Gastrocnemius medialis (tissue), 4 donors: Measurements from ENCODE around the gene DOCK7. TPM values are rescaled to one million over a fixed set of nuclear protein-coding genes. Genes with fewer than 3 reads are reported as not detected.

ENCODE experiments used
- ATAC-seq, 2 donors: fragments of 150-250 bp; one replicate each; pipeline ENCODE4 v1.9.1; 2016
- DNase-seq, 2 donors: peaks; one replicate each; pipeline ENCODE4 v3.0.0-alpha.2; 2019
- H3K27ac ChIP-seq, 4 donors: fragments of 200-600 bp; sonication (generic); 1 replicate in 1 of 4; 2 replicates in 3 of 4; pipeline ENCODE4 v1.5.1; 2016 to 2018; ENCODE audit warnings: mild to moderate bottlenecking in 2 of 4, moderate library complexity in 1 of 4
- H3K27me3 ChIP-seq, 3 donors: fragments of 200-600 bp; sonication (generic) in 2 of 3; 1 replicate in 1 of 3; 2 replicates in 2 of 3; pipeline versions ENCODE4 v1.5.1 to v1.6.0; 2016 to 2019; ENCODE audit warnings: mild to moderate bottlenecking in 1 of 3, moderate library complexity in 1 of 3
- H3K36me3 ChIP-seq, 2 donors: fragments of 200-600 bp; sonication (generic) in 1 of 2; one replicate each; pipeline ENCODE4 v1.5.1; 2017 to 2018
- H3K4me1 ChIP-seq, 2 donors: fragments of 200-600 bp; sonication (generic) in 1 of 2; one replicate each; pipeline ENCODE4 v1.5.1; 2016 to 2017; ENCODE audit warnings: mild to moderate bottlenecking in 2 of 2
- H3K4me3 ChIP-seq, 4 donors: fragments of 200-600 bp; sonication (generic) in 3 of 4; 1 replicate in 1 of 4; 2 replicates in 3 of 4; pipeline ENCODE4 v1.5.1; 2016 to 2019; ENCODE audit warnings: mild to moderate bottlenecking in 2 of 4
- H3K9me3 ChIP-seq, 3 donors: fragments of 200-600 bp; sonication (generic) in 2 of 3; 1 replicate in 1 of 3; 2 replicates in 2 of 3; pipeline ENCODE4 v1.5.1; 2016 to 2019
- POLR2A ChIP-seq, 2 donors: fragments of 450-650 bp; IDR thresholded peaks; one replicate each; pipeline ENCODE4 v1.6.1; 2017; ENCODE audit warnings: antibody characterized with exemption in 2 of 2, mild to moderate bottlenecking in 2 of 2, moderate library complexity in 2 of 2
- in situ Hi-C, 4 donors: fragments of 200-750 bp; cut with MboI; loops; one replicate each; pipeline versions ENCODE4 v1.15.0 to v1.8.0; 2017; ENCODE audit warnings: low sequenced_read_pairs in 4 of 4
- intact Hi-C: fragments of 100-400 bp; cut with DNase I; formaldehyde crosslinking; loops from one replicate; pipeline ENCODE4 v1.15.1; 2023; ENCODE audit warnings: low total_unique reads
- total RNA-seq, 4 donors: library from RNA; depleted of rRNA; stranded (reverse); fragments of >200 nt; gene quantifications; one replicate each; pipeline versions ENCODE4 v1.1.0 to v1.2.3, GENCODE V29; 2016
- TF ChIP-seq, protein P1 (sequence below), 5 experiments: fragments of 450-650 bp in 3 of 5; fragments of 200-600 bp in 2 of 5; sonication (generic) in 2 of 5; IDR thresholded peaks in 4 of 5; conservative IDR thresholded peaks in 1 of 5; 1 replicate in 4 of 5; 2 replicates in 1 of 5; pipeline ENCODE4 v1.5.1; 2016 to 2019; ENCODE audit warnings: antibody characterized with exemption in 5 of 5, mild to moderate bottlenecking in 3 of 5, moderate library complexity in 3 of 5

The DOCK7 gene
- total RNA-seq, 4 donors from 2014 or later, result 7.9 to 14.7 (median 10.9) TPM

DNA sequence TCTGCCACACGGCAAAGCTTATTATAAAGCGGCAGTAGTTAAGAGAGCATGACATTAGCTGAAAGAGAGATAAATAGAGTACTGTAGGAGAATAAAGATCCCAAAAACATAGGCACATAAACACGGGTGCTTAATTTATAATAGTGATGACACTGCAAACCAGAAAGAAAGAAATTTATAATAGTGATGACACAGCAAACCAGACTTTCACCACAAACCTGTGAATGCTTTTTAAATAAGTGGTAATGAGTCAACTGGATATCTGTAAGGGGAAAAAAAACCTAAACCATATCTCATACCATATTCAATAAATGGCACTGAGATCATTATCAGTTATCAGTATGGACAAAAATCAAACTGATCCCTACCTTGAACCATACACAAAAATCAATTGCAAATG lies 225.8 kb downstream of the DOCK7 start:
- Histone ChIP-seq H3K4me1 (no peaks in the 10 kb centered on the region), H3K4me3 (no peak overlapping the region), H3K27ac (no peak overlapping the region), H3K36me3 (no peaks in the 10 kb centered on the region), H3K9me3 (no peaks in the 10 kb centered on the region), H3K27me3 (no peaks in the 10 kb centered on the region)
- ATAC-seq, result no peak
- in situ Hi-C loops (no loop called here), intact Hi-C loops (no loop called here)
- TF ChIP-seq POLR2A (IDR thresholded peaks at IDR 0.05), result no peak
- TF ChIP-seq, protein P1, sequence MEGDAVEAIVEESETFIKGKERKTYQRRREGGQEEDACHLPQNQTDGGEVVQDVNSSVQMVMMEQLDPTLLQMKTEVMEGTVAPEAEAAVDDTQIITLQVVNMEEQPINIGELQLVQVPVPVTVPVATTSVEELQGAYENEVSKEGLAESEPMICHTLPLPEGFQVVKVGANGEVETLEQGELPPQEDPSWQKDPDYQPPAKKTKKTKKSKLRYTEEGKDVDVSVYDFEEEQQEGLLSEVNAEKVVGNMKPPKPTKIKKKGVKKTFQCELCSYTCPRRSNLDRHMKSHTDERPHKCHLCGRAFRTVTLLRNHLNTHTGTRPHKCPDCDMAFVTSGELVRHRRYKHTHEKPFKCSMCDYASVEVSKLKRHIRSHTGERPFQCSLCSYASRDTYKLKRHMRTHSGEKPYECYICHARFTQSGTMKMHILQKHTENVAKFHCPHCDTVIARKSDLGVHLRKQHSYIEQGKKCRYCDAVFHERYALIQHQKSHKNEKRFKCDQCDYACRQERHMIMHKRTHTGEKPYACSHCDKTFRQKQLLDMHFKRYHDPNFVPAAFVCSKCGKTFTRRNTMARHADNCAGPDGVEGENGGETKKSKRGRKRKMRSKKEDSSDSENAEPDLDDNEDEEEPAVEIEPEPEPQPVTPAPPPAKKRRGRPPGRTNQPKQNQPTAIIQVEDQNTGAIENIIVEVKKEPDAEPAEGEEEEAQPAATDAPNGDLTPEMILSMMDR (IDR thresholded peaks at IDR 0.05 in 4 of 5, conservative IDR thresholded peaks at IDR 0.05 in 1 of 5), result no peak
- no peak for DNase-seq

DNA sequence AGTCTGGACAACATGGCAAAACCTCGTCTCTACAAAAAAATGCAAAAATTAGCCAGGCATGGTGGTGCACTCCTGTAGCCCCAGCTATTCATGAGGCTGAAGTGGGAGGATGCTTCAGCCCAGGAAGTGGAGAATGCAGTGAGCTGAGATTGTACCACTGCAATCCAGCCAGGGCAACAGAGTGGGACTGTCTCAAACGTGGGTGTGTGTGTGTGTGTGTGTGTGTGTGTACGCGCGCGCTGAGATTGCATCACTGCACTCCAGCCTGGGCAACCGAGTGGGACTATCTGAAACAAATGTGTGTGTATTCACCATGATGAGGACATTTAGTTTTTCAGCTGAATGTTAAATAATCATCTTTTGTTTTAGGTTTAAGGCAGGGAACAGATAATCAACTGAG lies 230.2 kb downstream of the DOCK7 start:
- H3K4me3 ChIP-seq, result no peak overlapping the region
- TF ChIP-seq, protein P1 (IDR thresholded peaks at IDR 0.05 in 4 of 5, conservative IDR thresholded peaks at IDR 0.05 in 1 of 5), result no peak
- no peak for TF ChIP-seq POLR2A (IDR thresholded peaks at IDR 0.05)
- ATAC-seq, result no peak
- H3K36me3 ChIP-seq, result no peaks in the 10 kb centered on the region
- H3K9me3 ChIP-seq, result no peaks in the 10 kb centered on the region
- in situ Hi-C loops, result no loop called here
- no peak for DNase-seq
- intact Hi-C loops, result no loop called here
- H3K4me1 ChIP-seq, result no peaks in the 10 kb centered on the region
- H3K27me3 ChIP-seq, result no peaks in the 10 kb centered on the region
- no peak overlapping the region for H3K27ac ChIP-seq

DNA sequence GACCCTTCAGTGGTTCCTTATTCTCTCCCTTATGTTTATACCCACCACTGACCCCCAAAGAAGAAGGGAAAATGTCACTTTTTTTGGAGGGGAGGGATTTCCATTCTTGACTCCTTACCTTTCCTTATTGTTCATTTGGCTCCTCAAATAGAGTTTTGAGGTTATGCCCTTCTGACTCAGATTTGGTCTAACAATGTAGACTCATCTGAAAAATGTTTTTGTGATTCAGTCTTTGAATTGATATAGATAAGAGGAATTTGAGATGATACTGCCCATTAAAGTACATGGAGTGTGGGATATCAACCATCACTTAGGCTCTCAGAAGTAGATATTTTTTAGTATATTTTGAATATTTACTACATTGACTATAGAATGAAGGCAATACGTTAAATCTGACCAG lies 235.2 kb downstream of the DOCK7 start:
- intact Hi-C loops (no loop called here), in situ Hi-C loops (no loop called here)
- peaks cover 0 to 29% of the 10 kb centered on the region in 2 donors for H3K36me3 ChIP-seq
- H3K4me1 ChIP-seq, result no peaks in the 10 kb centered on the region
- no peaks in the 10 kb centered on the region for H3K27me3 ChIP-seq
- TF ChIP-seq, protein P1 (IDR thresholded peaks at IDR 0.05 in 4 of 5, conservative IDR thresholded peaks at IDR 0.05 in 1 of 5), result no peak
- no peak for TF ChIP-seq POLR2A (IDR thresholded peaks at IDR 0.05)
- no peaks in the 10 kb centered on the region for H3K9me3 ChIP-seq
- ATAC-seq (no peak), DNase-seq (no peak)
- no peak overlapping the region for H3K4me3 ChIP-seq
- no peak overlapping the region for H3K27ac ChIP-seq

DNA sequence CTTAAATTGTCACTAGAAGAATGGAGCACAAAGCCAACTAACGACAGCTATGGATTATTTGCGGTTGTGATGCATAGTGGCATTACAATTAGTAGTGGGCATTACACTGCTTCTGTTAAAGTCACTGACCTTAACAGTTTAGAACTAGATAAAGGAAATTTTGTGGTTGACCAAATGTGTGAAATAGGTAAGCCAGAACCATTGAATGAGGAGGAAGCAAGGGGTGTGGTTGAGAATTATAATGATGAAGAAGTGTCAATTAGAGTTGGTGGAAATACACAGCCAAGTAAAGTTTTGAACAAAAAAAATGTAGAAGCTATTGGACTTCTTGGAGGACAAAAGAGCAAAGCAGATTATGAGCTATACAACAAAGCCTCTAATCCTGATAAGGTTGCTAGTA lies 237.9 kb downstream of the DOCK7 start:
- no peaks in the 10 kb centered on the region for H3K9me3 ChIP-seq
- DNase-seq, result no peak
- H3K27ac ChIP-seq, result no peak overlapping the region
- ATAC-seq, result no peak
- H3K4me3 ChIP-seq, result no peak overlapping the region
- TF ChIP-seq, protein P1 (IDR thresholded peaks at IDR 0.05 in 4 of 5, conservative IDR thresholded peaks at IDR 0.05 in 1 of 5), result no peak
- no peak for TF ChIP-seq POLR2A (IDR thresholded peaks at IDR 0.05)
- H3K4me1 ChIP-seq, result no peaks in the 10 kb centered on the region
- no peaks in the 10 kb centered on the region for H3K27me3 ChIP-seq
- intact Hi-C loops, result no loop called here
- in situ Hi-C loops, result no loop called here
- H3K36me3 ChIP-seq, result peaks cover 0 to 53% of the 10 kb centered on the region in 2 donors

DNA sequence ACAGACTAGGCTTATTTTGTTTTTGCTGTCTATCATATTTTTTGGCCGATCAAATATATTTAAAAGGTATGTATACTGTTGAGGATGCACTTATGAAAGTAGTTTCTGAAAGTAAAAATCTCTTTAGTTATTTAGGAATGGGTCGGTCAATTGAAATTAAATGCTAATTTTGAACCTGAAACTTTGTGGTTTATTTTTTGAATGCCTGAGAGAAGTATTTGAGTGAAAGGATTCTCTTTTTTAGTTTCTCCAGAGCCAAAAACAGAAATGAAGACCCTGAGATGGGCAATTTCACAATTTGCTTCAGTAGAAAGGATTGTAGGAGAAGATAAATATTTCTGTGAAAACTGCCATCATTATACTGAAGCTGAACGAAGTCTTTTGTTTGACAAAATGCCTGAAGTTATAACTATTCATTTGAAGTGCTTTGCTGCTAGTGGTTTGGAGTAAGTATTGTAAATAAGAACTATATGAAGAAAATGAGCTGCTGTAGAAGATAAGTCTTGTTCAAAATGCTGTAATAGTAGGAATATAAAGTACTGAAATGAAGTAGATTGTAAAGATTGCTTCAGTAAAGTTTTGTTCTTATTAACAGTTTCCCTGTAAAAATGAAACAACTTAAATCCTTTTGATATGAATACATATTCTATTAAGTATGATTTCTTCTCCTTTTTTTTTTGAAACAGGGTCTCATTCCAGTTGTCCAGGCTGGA lies 239.8 kb downstream of the DOCK7 start:
- Histone ChIP-seq H3K4me3 (no peak overlapping the region), H3K9me3 (no peaks in the 10 kb centered on the region), H3K27ac (no peak overlapping the region), H3K27me3 (no peaks in the 10 kb centered on the region), H3K4me1 (no peaks in the 10 kb centered on the region), H3K36me3 (peaks cover 0 to 70% of the 10 kb centered on the region in 2 donors)
- no peak for DNase-seq
- intact Hi-C loops (no loop called here), in situ Hi-C loops (no loop called here)
- TF ChIP-seq POLR2A (IDR thresholded peaks at IDR 0.05), result no peak
- TF ChIP-seq, protein P1 (IDR thresholded peaks at IDR 0.05 in 4 of 5, conservative IDR thresholded peaks at IDR 0.05 in 1 of 5), result no peak
- ATAC-seq, result no peak
